ENCODE data around the gene SORCS3.

Gene SORCS3

GRCh38 chr10:104767745-104768144, 126.7 kb downstream of the SORCS3 start:
- H3K4me3 Mint-ChIP-seq = no peak overlapping the region
- no peak overlapping the region for H3K27ac Mint-ChIP-seq
- no peaks in the 10 kb centered on the region for H3K9me3 Mint-ChIP-seq
- H3K4me1 Mint-ChIP-seq = no peaks in the 10 kb centered on the region
- ATAC-seq (no peak), DNase-seq (ENCODE audit: low spot score in 2 of 2) (no peak)
- no peaks in the 10 kb centered on the region for H3K36me3 Mint-ChIP-seq

- ATAC-seq (no peak), DNase-seq (ENCODE audit: low spot score in 2 of 2) (no peak)
- Mint-ChIP-seq H3K4me3 (no peak overlapping the region), H3K9me3 (no peaks in the 10 kb centered on the region), H3K36me3 (no peaks in the 10 kb centered on the region), H3K27ac (no peak overlapping the region), H3K4me1 (no peaks in the 10 kb centered on the region)
These were observed 132.0 kb downstream of the SORCS3 start for GRCh38 chr10:104773105-104773504.

GRCh38 chr10:104774234-104774633, 133.1 kb downstream of the SORCS3 start:
- DNase-seq (ENCODE audit: low spot score in 2 of 2) = no peak
- Mint-ChIP-seq H3K36me3 (no peaks in the 10 kb centered on the region), H3K27ac (no peak overlapping the region), H3K9me3 (no peaks in the 10 kb centered on the region), H3K4me1 (no peaks in the 10 kb centered on the region), H3K4me3 (no peak overlapping the region)
- no peak for ATAC-seq

- H3K27ac Mint-ChIP-seq = no peak overlapping the region
- H3K4me3 Mint-ChIP-seq = no peak overlapping the region
- DNase-seq (ENCODE audit: low spot score in 2 of 2) = no peak
These were observed 136.2 kb downstream of the SORCS3 start for GRCh38 chr10:104777086-104777799.

GRCh38 chr10:104778371-104778770, 137.3 kb downstream of the SORCS3 start:
- no peak for DNase-seq (ENCODE audit: low spot score in 2 of 2)
- Mint-ChIP-seq H3K4me3 (no peak overlapping the region), H3K9me3 (no peaks in the 10 kb centered on the region), H3K27ac (no peak overlapping the region), H3K4me1 (no peaks in the 10 kb centered on the region), H3K36me3 (no peaks in the 10 kb centered on the region)
- no peak for ATAC-seq

More at GRCh38 chr10:104777086-104777799, 136.2 kb downstream of the SORCS3 start:
- Mint-ChIP-seq H3K4me1 (no peaks in the 10 kb centered on the region), H3K9me3 (no peaks in the 10 kb centered on the region), H3K36me3 (no peaks in the 10 kb centered on the region)
- no peak for ATAC-seq

GRCh38 chr10:104779701-104780100, 138.6 kb downstream of the SORCS3 start:
- Mint-ChIP-seq H3K4me3 (no peak overlapping the region), H3K27ac (no peak overlapping the region), H3K36me3 (no peaks in the 10 kb centered on the region), H3K4me1 (no peaks in the 10 kb centered on the region), H3K9me3 (no peaks in the 10 kb centered on the region)
- ATAC-seq (no peak), DNase-seq (ENCODE audit: low spot score in 2 of 2) (no peak)

- no peak overlapping the region for H3K27ac Mint-ChIP-seq
- no peaks in the 10 kb centered on the region for H3K9me3 Mint-ChIP-seq
- no peaks in the 10 kb centered on the region for H3K36me3 Mint-ChIP-seq
- ATAC-seq = no peak
- H3K4me1 Mint-ChIP-seq = no peaks in the 10 kb centered on the region
- no peak overlapping the region for H3K4me3 Mint-ChIP-seq
- DNase-seq (ENCODE audit: low spot score in 2 of 2) = no peak
These were observed 139.1 kb downstream of the SORCS3 start for GRCh38 chr10:104780165-104780564.

- ATAC-seq = no peak
- H3K9me3 Mint-ChIP-seq = peaks cover 3% of the 10 kb centered on the region
- no peak overlapping the region for H3K4me3 Mint-ChIP-seq
- H3K27ac Mint-ChIP-seq = no peak overlapping the region
- H3K4me1 Mint-ChIP-seq = no peaks in the 10 kb centered on the region
- no peak for DNase-seq (ENCODE audit: low spot score in 2 of 2)
- H3K36me3 Mint-ChIP-seq = no peaks in the 10 kb centered on the region
These were observed 140.0 kb downstream of the SORCS3 start for GRCh38 chr10:104780946-104781595.

- ATAC-seq (no peak), DNase-seq (ENCODE audit: low spot score in 2 of 2) (no peak)
- Mint-ChIP-seq H3K4me1 (no peaks in the 10 kb centered on the region), H3K36me3 (no peaks in the 10 kb centered on the region), H3K4me3 (no peak overlapping the region), H3K27ac (no peak overlapping the region), H3K9me3 (peaks cover 3% of the 10 kb centered on the region)
These were observed 143.4 kb downstream of the SORCS3 start for GRCh38 chr10:104784452-104784851.

- ATAC-seq (no peak), DNase-seq (ENCODE audit: low spot score in 2 of 2) (no peak)
- H3K27ac Mint-ChIP-seq = no peak overlapping the region
- no peaks in the 10 kb centered on the region for H3K9me3 Mint-ChIP-seq
- no peaks in the 10 kb centered on the region for H3K4me1 Mint-ChIP-seq
- H3K36me3 Mint-ChIP-seq = no peaks in the 10 kb centered on the region
- no peak overlapping the region for H3K4me3 Mint-ChIP-seq
These were observed 150.4 kb downstream of the SORCS3 start for GRCh38 chr10:104791471-104791870.

GRCh38 chr10:104795411-104795810, 154.3 kb downstream of the SORCS3 start:
- no peak overlapping the region for H3K27ac Mint-ChIP-seq
- ATAC-seq (no peak), DNase-seq (ENCODE audit: low spot score in 2 of 2) (no peak)
- H3K36me3 Mint-ChIP-seq = no peaks in the 10 kb centered on the region
- no peaks in the 10 kb centered on the region for H3K9me3 Mint-ChIP-seq
- H3K4me1 Mint-ChIP-seq = no peaks in the 10 kb centered on the region
- no peak overlapping the region for H3K4me3 Mint-ChIP-seq

GRCh38 chr10:104796823-104797222, 155.7 kb downstream of the SORCS3 start:
- DNase-seq (ENCODE audit: low spot score in 2 of 2) (no peak), ATAC-seq (no peak)
- H3K36me3 Mint-ChIP-seq = no peaks in the 10 kb centered on the region
- H3K27ac Mint-ChIP-seq = no peak overlapping the region
- peaks cover 2% of the 10 kb centered on the region for H3K9me3 Mint-ChIP-seq
- no peak overlapping the region for H3K4me3 Mint-ChIP-seq
- H3K4me1 Mint-ChIP-seq = no peaks in the 10 kb centered on the region

- Mint-ChIP-seq H3K4me1 (no peaks in the 10 kb centered on the region), H3K4me3 (no peak overlapping the region), H3K36me3 (no peaks in the 10 kb centered on the region), H3K27ac (no peak overlapping the region), H3K9me3 (peaks cover 6% of the 10 kb centered on the region)
- DNase-seq (ENCODE audit: low spot score in 2 of 2) (no peak), ATAC-seq (no peak)
These were observed 161.9 kb downstream of the SORCS3 start for GRCh38 chr10:104802941-104803340.

- ATAC-seq (no peak), DNase-seq (ENCODE audit: low spot score in 2 of 2) (no peak)
- no peak overlapping the region for H3K4me3 Mint-ChIP-seq
- no peaks in the 10 kb centered on the region for H3K4me1 Mint-ChIP-seq
- H3K27ac Mint-ChIP-seq = no peak overlapping the region
- H3K9me3 Mint-ChIP-seq = peaks cover 6% of the 10 kb centered on the region
- H3K36me3 Mint-ChIP-seq = no peaks in the 10 kb centered on the region
These were observed 163.8 kb downstream of the SORCS3 start for GRCh38 chr10:104804880-104805279.

GRCh38 chr10:104806801-104807200, 165.7 kb downstream of the SORCS3 start:
- DNase-seq (ENCODE audit: low spot score in 2 of 2) (no peak), ATAC-seq (no peak)
- no peaks in the 10 kb centered on the region for H3K4me1 Mint-ChIP-seq
- no peaks in the 10 kb centered on the region for H3K36me3 Mint-ChIP-seq
- no peak overlapping the region for H3K27ac Mint-ChIP-seq
- no peak overlapping the region for H3K4me3 Mint-ChIP-seq
- H3K9me3 Mint-ChIP-seq = peaks cover 4% of the 10 kb centered on the region

- Mint-ChIP-seq H3K4me3 (no peak overlapping the region), H3K4me1 (no peaks in the 10 kb centered on the region), H3K36me3 (no peaks in the 10 kb centered on the region), H3K9me3 (peaks cover 4% of the 10 kb centered on the region), H3K27ac (no peak overlapping the region)
- DNase-seq (ENCODE audit: low spot score in 2 of 2) = no peak
- ATAC-seq = no peak
These were observed 166.7 kb downstream of the SORCS3 start for GRCh38 chr10:104807581-104808310.

Data from stimulated activated effector memory CD8-positive, alpha-beta T cell treated with anti-CD3 and anti-CD28 coated beads, Interleukin-12 subunit alpha, Interleukin-12 subunit beta, amount 100 ng/mL, for 72 hours (primary cell).